Measurements from ENCODE around the gene CPLX3.
"Not testable (repeated sequence)": the region's sequence is repeated elsewhere in the genome, so short reads cannot be mapped to it uniquely, and the experiment has no call there.

The CPLX3 gene

GRCh38 chr15:74826364-74826819, at the start of gene CPLX3:
TSS of gene CPLX3 (plus strand) at chr15:74826627. CDS start at chr15:74826704, 77 bp downstream.
- FAIRE-seq (no peak), DNase-seq (ENCODE audit: extremely low spot score, insufficient read length, low read depth) (peak; percentile 30)

- no peak for DNase-seq (ENCODE audit: extremely low spot score, insufficient read length, low read depth)
- peak; percentile 97 for FAIRE-seq
Observed at GRCh38 chr15:74776821-74777768, 49.3 kb upstream of the CPLX3 start.

GRCh38 chr15:74777769-74778598, 48.4 kb upstream of the CPLX3 start:
- FAIRE-seq: no peak
- DNase-seq (ENCODE audit: extremely low spot score, insufficient read length, low read depth): no peak

GRCh38 chr15:74778599-74778970, 47.8 kb upstream of the CPLX3 start:
- FAIRE-seq (no peak), DNase-seq (ENCODE audit: extremely low spot score, insufficient read length, low read depth) (no peak)

GRCh38 chr15:74779162-74779648, 47.2 kb upstream of the CPLX3 start:
- FAIRE-seq: no peak
- no peak for DNase-seq (ENCODE audit: extremely low spot score, insufficient read length, low read depth)

- peak; percentile 83 for FAIRE-seq
- no peak for DNase-seq (ENCODE audit: extremely low spot score, insufficient read length, low read depth)
Observed at GRCh38 chr15:74780523-74781430, 45.6 kb upstream of the CPLX3 start.

GRCh38 chr15:74781431-74782258, 44.8 kb upstream of the CPLX3 start, which contains the start of gene CSK:
TSS of gene CSK (plus strand) at chr15:74782080. CDS start at chr15:74798298, 16,218 bp downstream.
- FAIRE-seq (no peak), DNase-seq (ENCODE audit: extremely low spot score, insufficient read length, low read depth) (peak; percentile 67)

- FAIRE-seq: no peak
- no peak for DNase-seq (ENCODE audit: extremely low spot score, insufficient read length, low read depth)
Observed at GRCh38 chr15:74782259-74783071, 44.0 kb upstream of the CPLX3 start.

GRCh38 chr15:74783072-74783807, 43.2 kb upstream of the CPLX3 start:
- DNase-seq (ENCODE audit: extremely low spot score, insufficient read length, low read depth): no peak
- FAIRE-seq: peak; percentile 76

GRCh38 chr15:74783808-74784175, 42.6 kb upstream of the CPLX3 start:
- no peak for FAIRE-seq
- DNase-seq (ENCODE audit: extremely low spot score, insufficient read length, low read depth): no peak

GRCh38 chr15:74784426-74785193, 41.8 kb upstream of the CPLX3 start:
- FAIRE-seq (peak; percentile 47), DNase-seq (ENCODE audit: extremely low spot score, insufficient read length, low read depth) (no peak)

- FAIRE-seq (peak; percentile 77), DNase-seq (ENCODE audit: extremely low spot score, insufficient read length, low read depth) (no peak)
Observed at GRCh38 chr15:74785194-74786032, 41.0 kb upstream of the CPLX3 start.

GRCh38 chr15:74786081-74786480, 40.3 kb upstream of the CPLX3 start:
- DNase-seq (ENCODE audit: extremely low spot score, insufficient read length, low read depth); FAIRE-seq: not testable (repeated sequence)

GRCh38 chr15:74786551-74787165, 39.8 kb upstream of the CPLX3 start:
- FAIRE-seq (peak; percentile 83), DNase-seq (ENCODE audit: extremely low spot score, insufficient read length, low read depth) (no peak)

Data from GM18507 (cell line).